Right kidney (tissue), 1 donor: ENCODE measurements around the gene TAGLN2.
"Not testable (repeated sequence)": the region's sequence is repeated elsewhere in the genome, so short reads cannot be mapped to it uniquely, and the experiment has no call there.

Experiments used
- DNase-seq: peaks from one replicate; pipeline ENCODE4 v3.0.0-alpha.2; 2016

The TAGLN2 gene

GRCh38 chr1:159922511-159923202 is 2.6 kb downstream of the TAGLN2 start:
- peak; percentile 78 for DNase-seq

- DNase-seq: no peak
These were observed 3.4 kb downstream of the TAGLN2 start for GRCh38 chr1:159921700-159922504.

DNA sequence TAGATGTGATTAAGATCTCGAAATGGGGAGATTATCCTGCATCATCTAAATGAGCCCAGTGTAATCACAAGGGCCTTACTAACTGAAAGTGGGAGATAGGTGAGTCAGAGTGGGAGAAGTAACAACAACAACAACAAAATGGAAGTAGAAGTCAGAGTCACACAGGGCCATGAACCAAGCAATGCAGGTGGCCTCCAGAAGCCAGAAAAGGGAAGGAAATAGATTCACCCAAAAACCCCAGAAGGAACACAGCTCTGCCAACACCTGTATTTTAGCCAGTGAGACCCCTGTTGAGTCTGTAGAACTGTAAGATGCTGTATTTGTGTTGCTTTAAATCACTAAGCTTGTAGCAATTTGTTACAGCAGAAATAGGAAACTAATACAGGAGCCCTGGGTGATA is 4.1 kb downstream of the TAGLN2 start:
- DNase-seq: no peak

GRCh38 chr1:159920651-159921050 is 4.7 kb downstream of the TAGLN2 start:
- DNase-seq: no peak

DNA sequence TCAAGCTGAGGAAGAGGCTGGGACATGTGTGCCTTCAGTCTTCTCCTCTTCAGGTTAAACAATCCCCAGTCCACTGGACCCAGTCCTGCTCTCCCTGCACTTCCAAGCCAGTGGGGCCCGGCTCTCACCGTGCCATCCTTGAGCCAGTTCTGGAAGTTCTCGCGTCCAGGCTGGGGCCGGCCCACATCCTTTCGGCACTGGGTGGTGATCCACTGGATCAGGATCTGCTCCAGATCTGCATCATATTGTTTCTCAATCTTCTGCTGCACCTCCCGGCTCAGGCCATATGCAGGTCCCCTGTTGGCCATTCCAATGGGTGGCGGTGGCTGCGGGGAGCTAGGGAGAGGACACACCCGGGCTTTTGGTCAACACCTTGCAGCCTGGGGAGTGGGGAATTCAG is 5.1 kb downstream of the TAGLN2 start:
- DNase-seq: no peak

DNA sequence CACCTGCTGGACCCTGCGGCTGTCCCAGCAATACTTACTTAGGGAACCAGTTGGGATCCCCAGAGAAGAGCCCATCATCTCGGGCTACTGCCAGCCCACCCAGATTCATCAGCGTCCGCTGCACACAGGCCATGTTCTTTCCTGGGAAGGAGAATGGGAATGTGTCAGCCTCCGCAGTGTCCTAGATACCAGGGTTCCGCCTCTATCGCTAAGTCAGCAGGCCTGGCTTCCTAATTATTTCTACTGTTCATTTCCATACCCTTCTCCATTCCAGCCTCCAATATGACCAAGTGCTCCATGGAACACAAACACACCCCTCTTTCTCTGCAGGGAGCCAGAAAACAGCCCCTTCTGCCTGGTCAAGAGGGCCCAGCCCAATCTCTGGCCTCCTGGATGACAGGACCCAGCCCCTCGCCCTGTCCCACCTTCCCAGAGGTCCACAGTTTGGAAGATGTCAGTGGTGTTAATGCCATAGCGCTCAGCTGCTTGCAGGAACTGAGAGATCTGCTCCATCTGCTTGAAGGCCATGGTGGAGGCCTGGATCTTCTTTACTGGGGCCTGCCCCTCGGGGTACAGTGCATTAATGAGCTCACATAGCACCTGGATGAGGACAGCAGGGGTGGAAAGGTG is 6.0 kb downstream of the TAGLN2 start:
- DNase-seq: no peak

- DNase-seq: no peak
These were observed 6.7 kb downstream of the TAGLN2 start for GRCh38 chr1:159918352-159919200.

GRCh38 chr1:159917533-159918351 is 7.6 kb downstream of the TAGLN2 start:
- no peak for DNase-seq

GRCh38 chr1:159916242-159917051 is 8.9 kb downstream of the TAGLN2 start:
- no peak for DNase-seq

DNA sequence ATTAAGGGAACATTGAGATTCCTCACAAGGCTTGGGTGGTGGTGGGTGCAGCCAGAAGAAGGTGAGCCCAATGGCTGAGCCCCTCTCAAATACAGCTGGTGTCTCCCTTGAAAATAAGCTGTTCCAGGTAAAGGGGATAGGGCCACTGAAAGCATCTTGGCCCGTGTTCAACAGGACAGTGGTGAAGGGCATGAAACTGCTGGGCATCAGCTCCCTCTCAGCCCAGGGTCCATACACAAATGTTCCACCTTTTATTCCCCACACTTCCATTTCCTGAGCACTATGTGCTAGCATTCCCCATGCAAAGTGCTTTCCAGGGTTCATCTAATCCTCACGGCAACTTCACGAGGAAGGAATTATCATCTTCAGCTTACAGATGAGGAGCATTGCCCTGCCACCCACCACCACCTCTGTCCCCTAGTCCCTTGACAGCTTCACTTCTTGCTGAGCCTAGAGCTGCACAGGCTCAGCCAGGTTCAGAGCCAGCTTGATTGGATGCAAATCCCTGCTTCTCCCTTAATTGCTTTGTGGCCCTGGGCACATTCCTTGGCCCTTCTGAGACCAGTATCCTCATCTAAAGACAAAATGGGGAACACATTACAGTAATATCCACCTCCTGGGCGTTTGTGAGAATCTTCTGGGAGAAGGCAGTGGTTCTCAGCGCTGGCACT is 9.6 kb downstream of the TAGLN2 start:
- DNase-seq: no peak

DNA sequence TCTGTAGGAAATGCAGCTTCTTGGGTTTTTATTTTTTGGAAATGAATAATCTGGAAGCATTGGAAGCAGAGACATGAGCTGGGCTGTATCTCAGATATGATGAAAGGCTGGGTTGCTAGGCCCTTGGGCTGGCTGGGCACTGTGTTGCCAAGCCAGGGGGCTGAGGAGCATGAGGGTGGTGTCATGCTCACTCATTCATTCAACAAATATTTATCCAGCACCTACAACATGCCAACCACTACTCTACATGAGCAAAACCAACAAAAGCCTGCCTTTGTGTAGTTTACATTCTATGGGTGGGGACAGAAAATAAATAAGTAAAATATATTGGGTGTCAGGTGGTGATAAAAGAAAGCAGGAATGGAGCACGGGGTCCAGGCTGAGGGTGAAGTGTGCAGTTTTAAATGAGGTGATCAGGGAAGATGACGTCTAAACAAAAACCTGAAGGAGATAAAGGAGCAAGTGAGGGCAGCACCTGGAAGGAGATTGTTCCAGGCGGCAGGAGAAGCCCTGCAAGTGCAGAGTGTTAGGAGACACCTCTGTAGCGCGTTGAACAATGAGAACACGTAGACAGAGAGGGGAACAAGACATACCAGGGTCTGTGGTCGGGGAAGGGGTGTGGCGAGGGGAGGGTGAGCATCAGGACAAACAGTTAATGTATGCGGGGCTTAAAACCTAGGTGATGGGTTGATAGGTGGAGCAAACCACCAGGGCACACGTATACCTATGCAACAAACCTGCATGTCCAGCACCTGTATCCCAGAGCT is 10.9 kb downstream of the TAGLN2 start:
- no peak for DNase-seq

DNA sequence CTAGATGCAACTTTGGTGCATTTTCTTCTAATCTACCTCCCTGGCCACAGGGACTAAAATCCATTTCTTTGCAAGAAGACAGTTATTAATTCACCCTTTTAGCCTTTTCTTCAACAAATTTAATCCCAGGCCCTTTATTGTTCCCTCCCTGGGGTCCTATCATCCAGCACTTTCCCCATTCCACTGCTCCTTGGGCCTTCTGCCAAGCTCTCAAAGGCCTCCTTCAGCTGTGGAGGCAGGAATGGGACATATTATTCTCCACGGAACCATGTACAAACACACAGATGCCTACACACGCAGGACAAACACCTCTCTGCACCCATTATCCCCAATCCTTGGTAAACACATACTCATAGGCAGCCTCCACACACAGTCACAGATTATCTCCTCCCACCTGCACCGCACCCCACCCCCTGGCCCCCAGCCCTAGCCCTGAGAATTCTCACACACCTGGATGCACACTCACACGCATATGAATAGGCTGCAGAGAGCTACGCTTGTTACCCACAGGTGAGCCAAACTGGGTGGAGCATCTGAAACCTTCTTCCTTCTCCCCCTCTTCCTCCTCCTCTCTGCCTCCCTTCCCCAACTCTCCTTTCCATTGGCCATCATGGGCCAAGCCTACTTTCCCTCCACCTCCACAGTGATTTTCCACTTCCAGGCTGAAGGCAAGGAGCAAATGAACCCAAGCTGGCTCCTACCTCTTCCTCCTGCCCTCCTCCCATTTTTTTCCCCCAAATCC is 11.7 kb downstream of the TAGLN2 start:
- no peak for DNase-seq

DNA sequence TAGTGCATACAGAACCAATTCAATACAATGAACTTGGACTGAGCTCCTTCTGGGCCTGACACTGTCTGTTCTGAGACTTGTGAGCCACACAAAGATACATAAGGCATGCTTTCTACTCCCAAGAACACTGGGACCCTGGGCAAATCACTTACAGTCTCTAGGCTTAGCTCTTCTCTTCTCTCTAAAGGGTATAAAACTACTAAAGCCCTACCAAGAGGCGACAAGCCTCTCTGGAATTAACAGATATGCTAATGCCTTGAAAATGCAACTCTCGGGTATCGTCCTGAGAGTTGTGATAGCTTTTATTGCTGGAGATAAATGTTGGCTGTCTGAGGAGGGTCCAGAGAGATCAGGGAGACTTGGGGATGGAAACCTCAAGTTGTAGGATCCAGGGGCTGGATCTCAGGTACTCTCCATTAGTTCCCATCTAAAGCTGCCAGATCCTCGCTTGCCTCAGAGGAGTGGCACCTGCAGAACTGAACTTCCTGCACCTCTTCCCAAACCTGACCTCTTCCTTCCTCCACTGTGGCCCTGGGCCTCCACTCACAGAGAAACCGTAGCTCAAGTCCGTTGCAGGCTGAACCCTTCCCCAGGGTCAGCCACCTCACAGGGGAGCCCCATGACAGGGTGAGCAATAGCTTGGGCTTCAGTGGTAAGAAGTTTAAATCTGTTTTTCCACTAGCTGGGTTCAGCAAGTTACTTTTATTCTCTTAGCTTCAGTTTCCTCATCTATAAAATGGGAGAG is 13.8 kb downstream of the TAGLN2 start:
- no peak for DNase-seq

DNA sequence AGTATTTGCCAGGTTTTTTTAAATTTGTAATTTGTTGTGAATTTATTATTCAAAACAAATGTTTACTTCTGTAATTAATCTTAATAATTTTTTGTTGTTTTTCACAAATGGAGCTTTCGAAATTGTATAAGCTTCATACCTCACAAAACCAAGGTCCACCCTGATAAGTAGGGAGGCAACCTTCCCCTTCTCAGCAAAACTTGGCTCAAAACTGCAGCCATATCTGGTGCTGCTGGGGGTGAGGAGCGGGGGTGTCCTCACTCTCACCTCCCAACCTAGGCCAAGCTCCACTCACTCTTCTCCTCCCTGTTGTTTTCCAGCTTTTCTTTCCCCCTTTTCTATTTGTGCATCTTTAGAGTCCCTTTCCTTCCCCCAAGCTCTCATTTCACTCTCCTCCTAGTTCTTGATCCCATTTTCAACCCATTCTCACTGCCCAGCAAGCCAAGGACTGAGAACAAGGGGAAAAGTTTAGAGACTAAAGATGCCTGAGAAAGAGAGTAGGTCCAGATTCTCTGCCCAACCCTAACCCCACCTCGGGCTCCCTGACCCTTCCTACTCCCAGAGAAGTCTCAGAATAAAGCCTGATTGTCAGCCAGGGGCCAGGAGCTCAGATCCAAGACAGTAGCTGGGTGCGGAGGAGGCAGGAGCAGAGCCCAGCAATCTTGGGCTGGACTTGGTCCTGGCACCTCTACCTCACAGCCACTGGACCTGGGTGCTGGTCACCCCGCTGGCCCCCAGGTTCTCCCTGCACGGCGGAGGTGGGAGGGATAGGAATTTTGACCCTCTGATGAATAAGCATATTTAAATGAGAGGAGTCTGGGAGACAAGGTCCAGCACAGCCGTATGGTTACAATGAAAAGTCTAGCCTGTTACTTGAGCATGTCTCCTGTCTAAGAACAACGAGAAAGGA is 17.0 kb downstream of the TAGLN2 start:
- DNase-seq: no peak

DNA sequence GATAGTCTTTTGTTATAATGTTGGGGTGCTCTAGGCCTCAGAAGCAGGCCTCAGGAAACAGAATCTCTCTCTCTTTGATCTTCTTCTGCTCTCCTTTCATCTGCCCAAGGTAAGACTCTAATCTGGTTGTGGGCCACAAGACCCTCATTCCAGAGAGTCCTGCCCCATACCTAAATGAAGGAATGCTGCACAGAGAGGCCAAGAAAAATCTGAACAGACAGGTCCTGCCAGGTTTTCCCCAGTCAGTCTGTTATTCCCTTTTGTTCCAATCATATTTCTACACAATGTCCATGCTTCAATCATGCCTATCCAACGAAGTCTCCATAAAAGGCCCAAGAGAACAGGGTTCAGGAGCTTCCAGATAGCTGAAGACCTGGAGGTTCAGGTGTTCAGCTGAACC is 18.3 kb downstream of the TAGLN2 start:
- DNase-seq: no peak

DNA sequence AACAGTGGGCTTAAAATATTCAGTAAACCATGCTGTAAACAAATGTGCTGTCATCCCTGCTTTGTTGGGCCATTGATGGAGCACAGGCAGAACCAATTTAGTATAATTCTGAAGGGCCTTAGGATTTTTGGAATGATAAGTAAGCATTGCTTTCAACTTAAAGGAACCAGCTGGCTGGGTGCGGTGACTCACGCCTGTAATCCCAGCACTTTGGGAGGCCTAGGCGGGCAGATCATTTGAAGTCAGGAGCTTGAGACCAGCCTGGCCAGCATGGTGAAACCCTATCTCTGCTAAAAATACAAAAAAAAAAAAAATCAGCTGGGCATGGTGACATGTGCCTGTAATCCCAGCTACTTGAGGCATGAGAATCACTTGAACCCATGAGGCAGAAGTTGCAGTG is 21.3 kb downstream of the TAGLN2 start:
- not testable (repeated sequence) for DNase-seq

DNA sequence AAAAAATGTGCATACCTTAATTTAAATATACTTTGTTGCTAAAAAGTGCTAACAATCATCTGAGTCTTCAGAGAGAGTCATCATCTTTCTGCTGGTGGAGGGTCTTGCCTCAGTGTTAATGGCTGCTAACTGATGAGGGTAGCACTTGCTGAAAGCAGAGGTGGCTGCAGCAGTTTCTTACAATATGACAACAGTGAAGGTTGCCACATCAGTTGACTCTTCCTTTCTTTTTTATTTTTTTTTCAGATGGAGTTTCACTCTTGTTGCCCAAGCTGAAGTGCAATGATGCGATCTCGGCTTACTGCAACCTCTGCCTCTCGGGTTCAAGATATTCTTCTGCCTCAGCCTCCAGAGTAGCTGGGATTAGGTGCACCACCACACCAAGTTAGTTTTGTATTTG is 22.8 kb downstream of the TAGLN2 start:
- no peak for DNase-seq
